H9 (cell line): ENCODE data around the gene HSD17B8. TPM values are rescaled to one million over a fixed set of nuclear protein-coding genes. Genes with fewer than 3 reads are reported as not detected.

Experiments used
- DNase-seq: peaks from one replicate; pipeline ENCODE4 v3.0.0-alpha.2; 2017
- H2AFZ ChIP-seq: one replicate; pipeline ENCODE4 v1.6.1; 2013; ENCODE audit warnings: mild to moderate bottlenecking, low read length, control low read depth, moderate library complexity
- H2AK5ac ChIP-seq: 2 replicates; pipeline ENCODE4 v1.6.1; 2013; ENCODE audit warnings: low read length, control low read depth, mixed read lengths; ENCODE audit not compliant: insufficient read length
- H2BK120ac ChIP-seq: one replicate; pipeline ENCODE4 v1.6.1; 2013; ENCODE audit warnings: low read depth, mild to moderate bottlenecking, low read length, control low read depth, inconsistent platforms; ENCODE audit not compliant: poor library complexity, severe bottlenecking
- H2BK12ac ChIP-seq: 2 replicates; pipeline ENCODE4 v1.6.1; 2013; ENCODE audit warnings: low read length, control low read depth, mixed read lengths, low read depth; ENCODE audit not compliant: insufficient read length
- H2BK15ac ChIP-seq: 2 replicates; pipeline ENCODE4 v1.6.1; 2013; ENCODE audit warnings: low read depth, low read length, control low read depth
- H2BK20ac ChIP-seq: one replicate; pipeline ENCODE4 v1.6.1; 2013; ENCODE audit warnings: low read depth, mild to moderate bottlenecking, low read length, control low read depth, inconsistent platforms; ENCODE audit not compliant: poor library complexity, severe bottlenecking
- H2BK5ac ChIP-seq: 2 replicates; pipeline ENCODE4 v1.6.1; 2013; ENCODE audit warnings: low read length, control low read depth, mixed read lengths; ENCODE audit not compliant: insufficient read length
- H3K14ac ChIP-seq: 2 replicates; pipeline ENCODE4 v1.6.1; 2013; ENCODE audit warnings: low read length, control low read depth; ENCODE audit not compliant: insufficient read depth
- H3K18ac ChIP-seq: 2 replicates; pipeline ENCODE4 v1.6.1; 2013; ENCODE audit warnings: low read depth, mild to moderate bottlenecking, mixed read lengths, low read length, control low read depth; ENCODE audit not compliant: insufficient read length
- H3K23ac ChIP-seq: 2 replicates; pipeline ENCODE4 v1.6.1; 2013; ENCODE audit warnings: low read length, control low read depth, mixed read lengths, low read depth; ENCODE audit not compliant: insufficient read length
- H3K23me2 ChIP-seq: 2 replicates; pipeline ENCODE4 v1.6.1; 2013; ENCODE audit warnings: low read depth, mild to moderate bottlenecking, mixed read lengths, low read length, control low read depth; ENCODE audit not compliant: insufficient read length, poor library complexity, severe bottlenecking
- H3K27ac ChIP-seq: 2 replicates; pipeline ENCODE4 v1.5.1; 2013; ENCODE audit warnings: low read length, control low read depth, mixed read lengths, low read depth; ENCODE audit not compliant: insufficient read length
- H3K27me3 ChIP-seq: 2 replicates; pipeline ENCODE4 v1.6.1; 2013; ENCODE audit warnings: low read length, control low read depth, inconsistent platforms; ENCODE audit not compliant: insufficient read depth
- H3K4ac ChIP-seq: 2 replicates; pipeline ENCODE4 v1.6.1; 2013; ENCODE audit warnings: low read depth, mild to moderate bottlenecking, control low read depth, inconsistent platforms, low read length, moderate library complexity
- H3K4me1 ChIP-seq: 2 replicates; pipeline ENCODE4 v1.6.1; 2013; ENCODE audit warnings: low read length, control low read depth, inconsistent platforms; ENCODE audit not compliant: insufficient read depth
- H3K4me2 ChIP-seq: 2 replicates; pipeline ENCODE4 v1.6.1; 2013; ENCODE audit warnings: low read length, control low read depth, mixed read lengths; ENCODE audit not compliant: insufficient read length, insufficient read depth
- H3K56ac ChIP-seq: 2 replicates; pipeline ENCODE4 v1.6.1; 2013; ENCODE audit warnings: low read depth, mild to moderate bottlenecking, mixed read lengths, low read length, control low read depth; ENCODE audit not compliant: insufficient read length
- H3K79me1 ChIP-seq: 2 replicates; pipeline ENCODE4 v1.6.1; 2013; ENCODE audit warnings: low read depth, mild to moderate bottlenecking, moderate library complexity, low read length, control low read depth, inconsistent platforms; ENCODE audit not compliant: insufficient read depth, poor library complexity, severe bottlenecking
- H3K79me2 ChIP-seq: 2 replicates; pipeline ENCODE4 v1.6.1; 2013; ENCODE audit warnings: low read length, control low read depth, inconsistent platforms; ENCODE audit not compliant: insufficient read depth
- H3K9ac ChIP-seq: 2 replicates; pipeline ENCODE4 v1.6.1; 2013; ENCODE audit warnings: low read length, control low read depth, mixed read lengths; ENCODE audit not compliant: insufficient read length; ENCODE audit errors: extremely low read depth
- H3K9me3 ChIP-seq: one replicate; pipeline ENCODE4 v1.6.1; 2013; ENCODE audit warnings: low read depth, low read length, inconsistent platforms; ENCODE audit not compliant: control insufficient read depth
- H3T11ph ChIP-seq: one replicate; pipeline ENCODE4 v1.6.1; 2013; ENCODE audit warnings: mild to moderate bottlenecking, low read length, control low read depth, inconsistent platforms
- H4K20me1 ChIP-seq: one replicate; pipeline ENCODE4 v1.6.1; 2013; ENCODE audit not compliant: control insufficient read depth, insufficient read length, insufficient read depth
- H4K5ac ChIP-seq: 2 replicates; pipeline ENCODE4 v1.6.1; 2013; ENCODE audit warnings: low read depth, mild to moderate bottlenecking, mixed read lengths, low read length, control low read depth; ENCODE audit not compliant: insufficient read length
- H4K8ac ChIP-seq: replicated peaks from 2 replicates; pipeline ENCODE4 v1.6.1; 2013; ENCODE audit warnings: low read length, control low read depth, mixed read lengths, low read depth; ENCODE audit not compliant: insufficient read length
- H4K91ac ChIP-seq: 2 replicates; pipeline ENCODE4 v1.6.1; 2013; ENCODE audit warnings: low read depth, mild to moderate bottlenecking, moderate library complexity, mixed read lengths, low read length, control low read depth; ENCODE audit not compliant: insufficient read length
- H3K27ac Mint-ChIP-seq, 3 experiments: 2 replicates in 2 of 3; 3 replicates in 1 of 3; pipeline ENCODE4 v1.8.0; 2020 to 2021; ENCODE audit warnings: mixed read lengths in 3 of 3, mild to moderate bottlenecking in 1 of 3, moderate library complexity in 1 of 3
- H3K27me3 Mint-ChIP-seq: 2 replicates; pipeline ENCODE4 v1.8.0; 2021; ENCODE audit warnings: low read depth, mild to moderate bottlenecking, moderate library complexity, mixed read lengths
- H3K36me3 Mint-ChIP-seq, 3 experiments: 2 replicates in 2 of 3; 3 replicates in 1 of 3; pipeline ENCODE4 v1.8.0; 2020 to 2021; ENCODE audit warnings: low read depth in 3 of 3, mixed read lengths in 3 of 3; ENCODE audit not compliant: insufficient read depth in 1 of 3
- H3K4me1 Mint-ChIP-seq, 2 experiments: 2 replicates each; pipeline ENCODE4 v1.8.0; 2020; ENCODE audit warnings: mixed read lengths in 2 of 2
- H3K4me3 Mint-ChIP-seq, 2 experiments: 2 replicates in 1 of 2; 3 replicates in 1 of 2; pipeline ENCODE4 v1.8.0; 2020 to 2021; ENCODE audit warnings: mild to moderate bottlenecking in 2 of 2, mixed read lengths in 2 of 2, moderate library complexity in 1 of 2
- H3K9me3 Mint-ChIP-seq, 2 experiments: 2 replicates in 1 of 2; 3 replicates in 1 of 2; pipeline ENCODE4 v1.8.0; 2020; ENCODE audit warnings: mild to moderate bottlenecking in 2 of 2, mixed read lengths in 2 of 2, moderate library complexity in 1 of 2
- WGBS: extraction: QIAGEN DNeasy Blood & Tissue Kit; methylation state at CpG from one replicate; pipeline ENCODE4 v1.1.7; 2013; ENCODE audit warnings: missing lambda C conversion rate, low lambda C conversion rate, mixed read lengths; ENCODE audit not compliant: insufficient read length; ENCODE audit errors: extremely low coverage; 5-methylcytosine and 5-hydroxymethylcytosine counted together
- total RNA-seq: library from RNA; stranded (reverse); gene quantifications from 2 replicates; pipeline ENCODE4 v1.2.1, GENCODE V29; 2021
- TF ChIP-seq, protein P1 (sequence below): fragments of 200-600 bp; sonication (generic); conservative IDR thresholded peaks from 3 replicates; pipeline ENCODE4 v1.8.0; 2021; ENCODE audit warnings: antibody characterized with exemption, mild to moderate bottlenecking

Gene HSD17B8
- total RNA-seq, 1 experiment from 2014 or later: 7.1 TPM

DNA sequence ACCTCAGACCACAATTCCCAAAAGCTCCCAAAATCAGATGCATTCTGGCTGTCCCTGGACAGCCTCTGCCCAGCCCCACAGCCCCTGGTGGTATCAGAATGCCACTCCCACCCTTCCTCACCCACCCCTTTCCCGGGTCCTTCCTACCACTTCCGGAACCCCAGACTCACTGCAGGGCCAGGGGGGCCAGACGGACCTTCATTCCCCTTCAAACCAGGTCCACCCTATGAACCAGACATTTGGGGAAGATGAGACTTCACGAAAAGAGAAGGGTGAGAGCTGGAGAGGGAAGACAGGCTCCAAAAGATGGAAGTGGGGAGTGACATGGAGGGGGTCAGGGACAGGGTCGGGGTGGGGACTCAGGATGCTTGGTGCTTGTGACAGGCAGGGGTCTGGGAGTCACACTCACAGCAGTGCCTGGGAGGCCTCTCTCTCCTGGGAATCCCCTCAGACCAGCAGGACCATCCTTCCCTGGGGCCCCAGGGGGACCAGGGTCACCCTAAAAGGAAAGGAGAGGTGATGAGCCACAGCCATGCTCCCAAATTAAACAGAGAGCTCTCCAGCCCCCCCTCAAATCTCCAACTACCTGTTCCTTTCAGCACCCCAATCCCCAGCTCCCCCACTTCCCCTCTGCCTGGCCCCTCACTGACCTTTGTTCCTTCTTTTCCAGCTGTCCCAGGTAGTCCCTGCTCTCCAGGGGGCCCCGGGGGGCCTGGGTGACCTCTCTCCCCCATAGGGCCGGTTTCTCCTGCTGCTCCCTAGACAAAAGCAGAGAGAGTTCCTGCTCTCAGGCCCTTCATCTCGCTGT, 32.4 kb upstream of the HSD17B8 start:
- peaks cover 3% of the 10 kb centered on the region for H4K20me1 ChIP-seq
- H3K18ac ChIP-seq: no peak overlapping the region
- H3K4ac ChIP-seq: no peak overlapping the region
- no peak overlapping the region for H3K56ac ChIP-seq
- Mint-ChIP-seq H3K4me1 (peaks cover 4 to 8% of the 10 kb centered on the region in 2 experiments), H3K9me3 (no peaks in the 10 kb centered on the region), H3K36me3 (no peaks in the 10 kb centered on the region; a peak in 1 of 7 replicates), H3K27ac (no peak overlapping the region; a peak in 1 of 7 replicates), H3K4me3 (no peak overlapping the region), H3K27me3 (peaks cover 29% of the 10 kb centered on the region)
- H3K23me2 ChIP-seq: no peaks in the 10 kb centered on the region
- no peak overlapping the region for H3K23ac ChIP-seq
- no peak overlapping the region for H3T11ph ChIP-seq
- WGBS: no CpG with 5 or more reads among the region's 8 CpGs
- H3K9ac ChIP-seq: no peak overlapping the region
- no peak overlapping the region for H4K8ac ChIP-seq
- no peak overlapping the region for H3K27ac ChIP-seq
- H2BK15ac ChIP-seq: no peak overlapping the region
- H2AK5ac ChIP-seq: no peak overlapping the region
- H3K14ac ChIP-seq: no peak overlapping the region
- H3K4me1 ChIP-seq: no peaks in the 10 kb centered on the region
- no peaks in the 10 kb centered on the region for H3K79me2 ChIP-seq
- no peaks in the 10 kb centered on the region for H3K9me3 ChIP-seq
- no peak overlapping the region for H2BK12ac ChIP-seq
- H2BK5ac ChIP-seq: no peak overlapping the region
- H3K79me1 ChIP-seq: no peaks in the 10 kb centered on the region
- no peak overlapping the region for H2BK120ac ChIP-seq
- H2AFZ ChIP-seq: no peak overlapping the region
- no peak overlapping the region for H2BK20ac ChIP-seq
- H3K27me3 ChIP-seq: no peaks in the 10 kb centered on the region
- no peak overlapping the region for H4K5ac ChIP-seq
- no peak overlapping the region for H4K91ac ChIP-seq
- H3K4me2 ChIP-seq: no peak overlapping the region
- TF ChIP-seq, protein P1, sequence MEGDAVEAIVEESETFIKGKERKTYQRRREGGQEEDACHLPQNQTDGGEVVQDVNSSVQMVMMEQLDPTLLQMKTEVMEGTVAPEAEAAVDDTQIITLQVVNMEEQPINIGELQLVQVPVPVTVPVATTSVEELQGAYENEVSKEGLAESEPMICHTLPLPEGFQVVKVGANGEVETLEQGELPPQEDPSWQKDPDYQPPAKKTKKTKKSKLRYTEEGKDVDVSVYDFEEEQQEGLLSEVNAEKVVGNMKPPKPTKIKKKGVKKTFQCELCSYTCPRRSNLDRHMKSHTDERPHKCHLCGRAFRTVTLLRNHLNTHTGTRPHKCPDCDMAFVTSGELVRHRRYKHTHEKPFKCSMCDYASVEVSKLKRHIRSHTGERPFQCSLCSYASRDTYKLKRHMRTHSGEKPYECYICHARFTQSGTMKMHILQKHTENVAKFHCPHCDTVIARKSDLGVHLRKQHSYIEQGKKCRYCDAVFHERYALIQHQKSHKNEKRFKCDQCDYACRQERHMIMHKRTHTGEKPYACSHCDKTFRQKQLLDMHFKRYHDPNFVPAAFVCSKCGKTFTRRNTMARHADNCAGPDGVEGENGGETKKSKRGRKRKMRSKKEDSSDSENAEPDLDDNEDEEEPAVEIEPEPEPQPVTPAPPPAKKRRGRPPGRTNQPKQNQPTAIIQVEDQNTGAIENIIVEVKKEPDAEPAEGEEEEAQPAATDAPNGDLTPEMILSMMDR: no peak
- no peak for DNase-seq
